ENCODE measurements around the gene PGAP2. TPM values are rescaled to one million over a fixed set of nuclear protein-coding genes. Genes with fewer than 3 reads are reported as not detected.

The PGAP2 gene
- total RNA-seq, 1 experiment from 2014 or later, result 37.4 TPM

DNA sequence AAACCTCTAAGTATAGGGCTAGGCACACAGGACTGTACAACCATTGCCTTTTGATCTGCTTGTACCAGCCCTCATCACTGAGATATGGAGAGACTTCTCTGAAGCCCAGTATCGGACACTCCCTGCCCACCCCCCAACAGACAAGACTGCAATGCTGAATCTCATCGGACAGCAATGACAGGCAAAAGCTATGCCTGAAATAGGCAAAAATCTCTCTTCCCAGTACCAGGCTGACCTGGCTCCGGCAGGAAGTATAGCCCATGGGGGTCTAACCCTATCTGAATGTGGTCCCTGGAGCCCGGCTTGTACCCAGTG, 25.9 kb downstream of the PGAP2 start:
- Histone ChIP-seq H4K5ac (ENCODE audit: insufficient read length, low read depth, low read length) (no peak overlapping the region), H4K8ac (replicated peaks; ENCODE audit: insufficient read length, low read depth, low read length) (no peak overlapping the region), H3K23ac (ENCODE audit: insufficient read length, low read depth, low read length) (no peak overlapping the region), H2BK20ac (ENCODE audit: low read depth, low read length, poor library complexity, severe bottlenecking) (no peak overlapping the region), H3K27ac (ENCODE audit: insufficient read length, low read depth, low read length) (no peak overlapping the region), H3K27me3 (ENCODE audit: insufficient read depth, low read length) (no peaks in the 10 kb centered on the region), H3K18ac (ENCODE audit: insufficient read length, low read depth, low read length) (no peak overlapping the region), H3K79me2 (ENCODE audit: insufficient read depth, low read length) (no peaks in the 10 kb centered on the region; the same call in 1 of the 2 replicates), H3K4me2 (ENCODE audit: insufficient read depth, insufficient read length, low read length) (peak overlapping the region; percentile 24), H4K91ac (ENCODE audit: insufficient read length, low read depth, low read length) (no peak overlapping the region), H3K23me2 (ENCODE audit: insufficient read length, low read depth, low read length, poor library complexity, severe bottlenecking) (no peaks in the 10 kb centered on the region), H3T11ph (ENCODE audit: low read length) (no peak overlapping the region), H3K56ac (ENCODE audit: insufficient read length, low read depth, low read length) (no peak overlapping the region), H3K79me1 (ENCODE audit: insufficient read depth, low read depth, low read length, poor library complexity, severe bottlenecking) (no peaks in the 10 kb centered on the region), H3K9me3 (ENCODE audit: control insufficient read depth, low read depth, low read length) (no peaks in the 10 kb centered on the region), H3K14ac (ENCODE audit: insufficient read depth, low read length) (no peak overlapping the region; the same call in 1 of the 2 replicates), H2BK120ac (ENCODE audit: low read depth, low read length, poor library complexity, severe bottlenecking) (no peak overlapping the region), H3K4me1 (ENCODE audit: insufficient read depth, low read length) (peaks cover 15% of the 10 kb centered on the region), H2AFZ (ENCODE audit: low read length) (no peak overlapping the region), H4K20me1 (ENCODE audit: control insufficient read depth, insufficient read depth, insufficient read length) (peaks cover 3% of the 10 kb centered on the region), H2AK5ac (ENCODE audit: insufficient read length, low read length) (no peak overlapping the region), H3K9ac (ENCODE audit: extremely low read depth, insufficient read length, low read length) (no peak overlapping the region), H3K4ac (ENCODE audit: low read depth, low read length) (no peak overlapping the region), H2BK12ac (ENCODE audit: insufficient read length, low read depth, low read length) (no peak overlapping the region), H2BK15ac (ENCODE audit: low read depth, low read length) (no peak overlapping the region), H2BK5ac (ENCODE audit: insufficient read length, low read length) (no peak overlapping the region)
- no peaks in the 10 kb centered on the region for H3K9me3 Mint-ChIP-seq
- no CpG with 5 or more reads among the region's 4 CpGs for WGBS (ENCODE audit: extremely low coverage, insufficient read length, low lambda C conversion rate)
- peak overlapping the region in 1 of 3 experiments; percentile 66; a peak in 1 of 7 replicates for H3K27ac Mint-ChIP-seq
- peak overlapping the region in 1 of 2 experiments; percentile 12; a peak in 1 of 5 replicates for H3K4me3 Mint-ChIP-seq
- peaks cover 22 to 38% (median 27%) of the 10 kb centered on the region in 3 experiments for H3K36me3 Mint-ChIP-seq (ENCODE audit: insufficient read depth in 1 of 3, low read depth in 3 of 3)
- H3K27me3 Mint-ChIP-seq (ENCODE audit: low read depth), result no peaks in the 10 kb centered on the region
- no peak for DNase-seq
- peaks cover 46% of the 10 kb centered on the region in 2 experiments for H3K4me1 Mint-ChIP-seq
- TF ChIP-seq, protein P1, sequence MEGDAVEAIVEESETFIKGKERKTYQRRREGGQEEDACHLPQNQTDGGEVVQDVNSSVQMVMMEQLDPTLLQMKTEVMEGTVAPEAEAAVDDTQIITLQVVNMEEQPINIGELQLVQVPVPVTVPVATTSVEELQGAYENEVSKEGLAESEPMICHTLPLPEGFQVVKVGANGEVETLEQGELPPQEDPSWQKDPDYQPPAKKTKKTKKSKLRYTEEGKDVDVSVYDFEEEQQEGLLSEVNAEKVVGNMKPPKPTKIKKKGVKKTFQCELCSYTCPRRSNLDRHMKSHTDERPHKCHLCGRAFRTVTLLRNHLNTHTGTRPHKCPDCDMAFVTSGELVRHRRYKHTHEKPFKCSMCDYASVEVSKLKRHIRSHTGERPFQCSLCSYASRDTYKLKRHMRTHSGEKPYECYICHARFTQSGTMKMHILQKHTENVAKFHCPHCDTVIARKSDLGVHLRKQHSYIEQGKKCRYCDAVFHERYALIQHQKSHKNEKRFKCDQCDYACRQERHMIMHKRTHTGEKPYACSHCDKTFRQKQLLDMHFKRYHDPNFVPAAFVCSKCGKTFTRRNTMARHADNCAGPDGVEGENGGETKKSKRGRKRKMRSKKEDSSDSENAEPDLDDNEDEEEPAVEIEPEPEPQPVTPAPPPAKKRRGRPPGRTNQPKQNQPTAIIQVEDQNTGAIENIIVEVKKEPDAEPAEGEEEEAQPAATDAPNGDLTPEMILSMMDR (conservative IDR thresholded peaks at IDR 0.05), result no peak
